Measurements from ENCODE around the gene HNRNPLL. TPM values are rescaled to one million over a fixed set of nuclear protein-coding genes. Genes with fewer than 3 reads are reported as not detected.
"Not testable (repeated sequence)": the region's sequence is repeated elsewhere in the genome, so short reads cannot be mapped to it uniquely, and the experiment has no call there.

HNRNPLL gene
- total RNA-seq, 1 donor from 2014 or later: 39.2 TPM

GRCh38 chr2:38613849-38614213 is 11.1 kb upstream of the HNRNPLL start:
- H3K36me3 ChIP-seq (ENCODE audit: control insufficient read depth, insufficient read depth, low read length): no peaks in the 10 kb centered on the region

DNA sequence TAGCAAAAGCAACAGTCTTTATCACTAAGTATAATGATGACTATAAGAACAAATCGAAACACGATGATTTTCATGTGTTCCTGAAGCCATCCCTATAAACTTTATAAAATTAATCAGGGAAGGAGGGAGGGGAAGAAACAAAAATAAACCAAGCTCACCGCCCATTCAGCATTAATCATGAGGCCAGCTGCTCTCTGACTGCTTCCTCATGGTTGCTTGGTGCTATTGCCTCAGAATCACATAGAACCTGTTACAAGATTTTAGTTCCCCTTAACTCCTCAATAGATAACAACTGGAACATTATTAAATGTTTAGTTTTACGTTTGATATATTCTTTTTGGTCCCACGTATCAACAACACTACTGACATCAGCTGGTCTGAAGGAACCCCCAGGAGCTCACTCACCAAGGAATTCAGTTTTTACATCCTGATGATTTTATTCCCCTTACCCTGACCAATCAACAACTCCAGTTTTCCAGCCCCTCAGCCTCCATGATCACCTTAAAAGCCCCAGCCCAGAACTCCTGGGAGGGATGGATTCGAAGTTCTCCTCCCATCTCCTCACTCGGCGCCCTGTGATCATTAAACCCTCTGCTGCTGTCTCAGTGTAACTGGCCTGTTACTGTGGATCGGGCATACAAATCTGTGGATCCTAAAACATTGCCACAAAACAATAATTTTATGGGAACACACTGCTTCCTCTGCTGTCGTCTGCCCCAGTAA is 10.6 kb upstream of the HNRNPLL start:
- Histone ChIP-seq H3K27me3 (ENCODE audit: control insufficient read depth, insufficient read depth, low read length) (peaks cover 15% of the 10 kb centered on the region), H3K36me3 (ENCODE audit: control insufficient read depth, insufficient read depth, low read length) (no peaks in the 10 kb centered on the region), H3K4me3 (ENCODE audit: low read depth, low read length) (no peak overlapping the region)
- no peak for DNase-seq (ENCODE audit: low read depth)
- TF ChIP-seq CTCF (IDR thresholded peaks at IDR 0.05; ENCODE audit: insufficient read depth, low read length, poor library complexity, severe bottlenecking): no peak

More at GRCh38 chr2:38613849-38614213, 11.1 kb upstream of the HNRNPLL start:
- no peak for DNase-seq (ENCODE audit: low read depth)
- H3K4me3 ChIP-seq (ENCODE audit: low read depth, low read length): no peak overlapping the region
- TF ChIP-seq CTCF (IDR thresholded peaks at IDR 0.05; ENCODE audit: insufficient read depth, low read length, poor library complexity, severe bottlenecking): no peak
- peaks cover 16% of the 10 kb centered on the region for H3K27me3 ChIP-seq (ENCODE audit: control insufficient read depth, insufficient read depth, low read length)

DNA sequence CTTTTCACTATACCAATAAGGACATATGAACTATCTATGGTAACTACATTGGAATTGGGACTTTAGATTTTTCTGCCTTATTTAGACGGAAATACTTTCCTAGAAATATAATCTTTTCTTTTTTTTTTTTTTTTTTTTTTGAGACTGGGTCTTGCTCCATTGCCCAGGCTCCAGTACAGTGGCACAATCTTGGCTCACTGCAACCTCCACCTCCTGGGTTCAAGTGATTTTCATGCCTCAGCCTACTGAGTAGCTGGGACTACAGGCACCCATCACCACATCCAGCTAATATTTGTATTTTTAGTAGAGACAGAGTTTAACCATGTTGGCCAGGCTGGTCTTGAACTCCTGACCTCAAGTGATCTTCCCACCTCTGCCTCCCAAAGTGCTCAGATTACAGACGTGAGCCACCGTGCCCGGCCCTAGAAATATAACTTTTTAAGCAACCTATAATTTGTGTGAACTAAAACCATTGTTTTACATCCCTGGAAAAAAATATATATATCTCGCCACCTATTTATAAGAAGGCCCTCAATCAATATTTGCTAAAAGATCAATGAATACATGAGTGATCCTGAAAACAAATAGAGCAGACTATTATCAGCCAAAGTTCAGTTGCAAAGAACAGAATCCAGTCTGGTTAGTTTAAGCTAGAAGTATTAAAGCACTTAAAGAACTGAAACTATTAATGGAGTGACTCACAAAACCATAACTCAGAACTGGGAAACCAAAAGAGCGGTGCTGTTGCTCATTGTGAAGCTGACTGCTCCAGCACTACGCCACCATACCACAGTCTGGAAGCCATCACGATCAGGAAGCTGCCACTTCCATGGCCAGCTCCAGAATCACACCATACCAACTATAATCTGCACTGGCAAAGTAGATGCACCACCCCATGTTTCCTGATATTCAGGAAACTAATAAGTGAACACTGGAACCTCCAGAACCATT is 8.4 kb upstream of the HNRNPLL start:
- Histone ChIP-seq H3K27me3 (ENCODE audit: control insufficient read depth, insufficient read depth, low read length) (peaks cover 3% of the 10 kb centered on the region), H3K4me3 (ENCODE audit: low read depth, low read length) (no peak overlapping the region), H3K36me3 (ENCODE audit: control insufficient read depth, insufficient read depth, low read length) (no peaks in the 10 kb centered on the region)
- DNase-seq (ENCODE audit: low read depth): no peak
- TF ChIP-seq CTCF (IDR thresholded peaks at IDR 0.05; ENCODE audit: insufficient read depth, low read length, poor library complexity, severe bottlenecking): no peak

- DNase-seq (ENCODE audit: low read depth); H3K36me3 ChIP-seq (ENCODE audit: control insufficient read depth, insufficient read depth, low read length); H3K4me3 ChIP-seq (ENCODE audit: low read depth, low read length); H3K27me3 ChIP-seq (ENCODE audit: control insufficient read depth, insufficient read depth, low read length): not testable (repeated sequence)
Measured at GRCh38 chr2:38609246-38609645, 6.5 kb upstream of the HNRNPLL start.

GRCh38 chr2:38608755-38609154 is 6.0 kb upstream of the HNRNPLL start:
- no peak for DNase-seq (ENCODE audit: low read depth)
- no peak for TF ChIP-seq CTCF (IDR thresholded peaks at IDR 0.05; ENCODE audit: insufficient read depth, low read length, poor library complexity, severe bottlenecking)
- Histone ChIP-seq H3K4me3 (ENCODE audit: low read depth, low read length) (no peak overlapping the region), H3K27me3 (ENCODE audit: control insufficient read depth, insufficient read depth, low read length) (peaks cover 2% of the 10 kb centered on the region), H3K36me3 (ENCODE audit: control insufficient read depth, insufficient read depth, low read length) (no peaks in the 10 kb centered on the region)

DNA sequence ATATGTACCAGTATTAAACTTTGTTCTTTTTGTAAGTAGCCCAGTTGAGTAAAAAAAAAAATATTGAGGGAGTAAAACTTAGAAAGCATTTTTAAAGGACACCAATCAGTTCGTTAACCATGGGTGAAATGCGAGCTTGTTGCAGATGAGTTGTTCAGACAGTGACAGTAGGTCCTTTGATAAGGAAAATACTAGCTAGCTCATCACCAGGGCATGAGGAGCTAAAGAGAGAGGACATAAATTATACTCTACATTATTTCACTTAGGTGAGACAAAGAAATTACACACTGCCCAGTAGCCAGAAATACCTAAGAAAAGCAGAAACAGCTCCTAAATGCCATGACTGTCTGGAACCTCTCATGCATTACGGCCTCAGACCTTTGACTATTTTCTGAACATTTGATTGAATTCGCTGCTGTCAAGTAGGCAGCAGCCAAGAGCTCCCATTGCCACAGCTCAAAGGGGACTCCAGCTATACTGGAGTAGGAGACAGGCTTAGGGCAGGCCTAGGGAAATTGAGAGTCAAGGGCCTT is 2.6 kb upstream of the HNRNPLL start:
- no peaks in the 10 kb centered on the region for H3K36me3 ChIP-seq (ENCODE audit: control insufficient read depth, insufficient read depth, low read length)
- no peak for DNase-seq (ENCODE audit: low read depth)
- TF ChIP-seq CTCF (IDR thresholded peaks at IDR 0.05; ENCODE audit: insufficient read depth, low read length, poor library complexity, severe bottlenecking): no peak
- no peak overlapping the region for H3K4me3 ChIP-seq (ENCODE audit: low read depth, low read length)
- peaks cover 2% of the 10 kb centered on the region for H3K27me3 ChIP-seq (ENCODE audit: control insufficient read depth, insufficient read depth, low read length)

All from kidney epithelial cell (primary cell).